Epithelial cell of proximal tubule (primary cell): Measurements from ENCODE around the gene FXR2. TPM values are rescaled to one million over a fixed set of nuclear protein-coding genes. Genes with fewer than 3 reads are reported as not detected.
"Not testable (repeated sequence)": the region's sequence is repeated elsewhere in the genome, so short reads cannot be mapped to it uniquely, and the experiment has no call there.

Experiments
- DNase-seq: peaks from one replicate; pipeline ENCODE4 v3.0.0-alpha.2; 2011; ENCODE audit warnings: low read depth
- H3K4me3 ChIP-seq: 2 replicates; pipeline ENCODE4 v1.5.1; 2011; ENCODE audit warnings: low read depth, mild to moderate bottlenecking, low read length
- CTCF ChIP-seq: conservative IDR thresholded peaks from 2 replicates; pipeline ENCODE4 v1.5.1; 2012; ENCODE audit warnings: low read depth, mild to moderate bottlenecking, low read length
- total RNA-seq: library from RNA; depleted of rRNA; stranded (reverse); fragments of >200 nt; gene quantifications from 2 replicates; pipeline ENCODE4 v1.2.3, GENCODE V29; 2015

Gene FXR2
- total RNA-seq, 1 donor from 2014 or later: 49.9 TPM

DNA sequence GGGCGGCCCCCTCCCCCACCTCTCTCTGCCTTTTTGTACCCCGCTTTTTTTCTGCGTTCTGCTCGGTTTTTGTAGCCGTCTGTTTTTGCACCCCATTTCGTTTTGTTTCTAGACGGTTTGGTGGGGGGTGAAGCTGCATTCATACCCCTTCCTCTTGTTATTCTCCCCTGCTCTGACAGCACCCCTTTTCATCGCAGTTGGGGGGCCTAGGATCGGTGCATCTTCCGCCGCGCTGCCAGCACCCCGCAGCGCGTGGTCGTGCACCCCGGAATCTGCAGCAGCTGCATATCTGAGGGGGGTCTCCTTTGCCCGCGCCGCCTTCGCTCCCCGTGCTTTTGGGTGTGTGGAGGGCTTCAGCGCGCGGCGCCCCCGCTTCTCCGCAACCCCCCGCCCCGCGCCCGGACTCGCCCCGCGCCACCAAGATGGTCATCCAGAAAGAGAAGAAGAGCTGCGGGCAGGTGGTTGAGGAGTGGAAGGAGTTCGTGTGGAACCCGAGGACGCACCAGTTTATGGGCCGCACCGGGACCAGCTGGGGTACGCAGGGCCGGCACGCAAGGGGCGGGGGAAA, 36.5 kb upstream of the FXR2 start:
- TF ChIP-seq CTCF: no peak
- DNase-seq: no peak
- no peak overlapping the region for H3K4me3 ChIP-seq

DNA sequence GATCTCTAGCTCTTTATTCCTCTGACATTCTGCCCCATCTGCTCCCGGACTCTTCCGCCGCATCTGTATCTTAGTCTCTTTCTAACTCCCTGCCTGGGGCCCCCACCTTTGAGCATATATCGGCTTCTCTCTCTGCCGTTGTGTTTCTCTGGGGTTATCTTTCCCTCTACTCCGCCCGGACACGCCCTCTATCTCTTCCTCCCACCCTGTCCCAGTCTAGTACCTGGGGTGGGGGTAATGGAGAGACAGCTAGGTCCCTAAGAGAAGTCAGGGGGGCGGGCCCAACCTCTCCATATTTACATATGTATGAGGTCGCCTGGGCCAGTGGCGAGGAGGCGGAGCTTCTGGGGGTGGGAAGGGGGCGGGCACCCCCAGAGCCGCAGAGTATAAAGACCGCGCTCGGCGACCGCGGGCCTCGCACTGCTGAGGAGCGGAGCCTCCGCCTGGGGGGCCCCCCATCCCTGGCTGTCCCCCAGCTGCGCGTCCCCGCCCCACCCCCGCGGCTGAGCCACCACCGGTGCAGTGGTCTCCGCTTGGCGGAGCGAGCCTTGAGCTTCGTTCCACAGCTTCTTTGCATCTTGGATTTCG, 35.9 kb upstream of the FXR2 start, which contains the start of gene ATP1B2:
Gene ATP1B2, plus strand, starts transcription at position 418 of the 588 bp plus-strand sequence. CDS start 593 bp downstream, outside the sequence.
- no peak for TF ChIP-seq CTCF
- no peak for DNase-seq
- H3K4me3 ChIP-seq: peak within 1 kb of the TSS; percentile 19

DNA sequence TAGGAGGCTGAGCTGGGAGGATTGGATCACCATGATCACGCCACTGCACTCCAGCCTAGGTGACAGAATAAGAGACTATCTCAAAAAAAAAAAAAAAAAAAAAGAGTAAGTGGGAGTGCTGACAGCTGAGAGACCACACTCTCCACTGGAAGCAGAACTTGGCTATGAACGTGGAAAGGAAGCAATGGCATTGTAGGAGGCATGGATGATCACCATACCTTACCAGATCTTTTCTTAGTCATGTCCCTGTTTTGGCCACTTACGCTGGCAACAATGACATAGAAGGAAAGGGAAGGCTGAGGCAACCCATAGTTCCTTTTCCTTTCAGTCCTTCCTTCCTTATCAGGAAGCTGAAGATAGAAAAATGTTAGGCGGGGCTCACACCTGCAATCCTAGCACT, 32.3 kb upstream of the FXR2 start:
- DNase-seq: no peak
- no peak for TF ChIP-seq CTCF
- no peak overlapping the region for H3K4me3 ChIP-seq

DNA sequence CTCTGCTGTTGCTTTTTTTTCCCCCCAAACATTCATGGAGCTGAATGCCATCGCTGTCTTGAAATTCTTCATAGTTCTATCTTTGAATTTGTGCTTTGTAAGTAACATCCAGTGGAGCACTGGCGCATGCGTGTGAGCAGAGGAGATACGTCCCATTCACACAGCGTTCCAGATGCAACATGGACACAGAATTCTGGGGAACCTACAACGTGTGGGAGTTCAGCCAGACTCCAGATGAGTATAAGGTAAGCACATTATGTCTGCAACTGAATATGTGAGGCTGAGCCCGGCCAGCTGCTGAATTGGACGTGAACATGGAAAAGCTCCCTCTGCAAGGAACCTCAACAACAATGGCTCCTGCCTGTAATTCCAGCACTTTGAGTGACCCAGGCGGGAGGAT, 31.8 kb upstream of the FXR2 start:
- H3K4me3 ChIP-seq: no peak overlapping the region
- no peak for TF ChIP-seq CTCF
- DNase-seq: no peak

- no peak for TF ChIP-seq CTCF
- no peak for DNase-seq
Observed at GRCh38 chr17:7644775-7645174, 30.1 kb upstream of the FXR2 start.

GRCh38 chr17:7641635-7642034, 26.9 kb upstream of the FXR2 start:
- not testable (repeated sequence) for H3K4me3 ChIP-seq, DNase-seq

More at GRCh38 chr17:7644775-7645174, 30.1 kb upstream of the FXR2 start:
- H3K4me3 ChIP-seq: no peak overlapping the region

- H3K4me3 ChIP-seq: no peak overlapping the region
- no peak for TF ChIP-seq CTCF
- DNase-seq: no peak
Observed at GRCh38 chr17:7640783-7641182, 26.1 kb upstream of the FXR2 start.
